ENCODE results near the gene SLC22A17.
"Not testable (repeated sequence)": the region's sequence is repeated elsewhere in the genome, so short reads cannot be mapped to it uniquely, and the experiment has no call there.

SLC22A17 gene
- total RNA-seq, result 6.0 to 6.4 reads per million in 2 donors

DNA sequence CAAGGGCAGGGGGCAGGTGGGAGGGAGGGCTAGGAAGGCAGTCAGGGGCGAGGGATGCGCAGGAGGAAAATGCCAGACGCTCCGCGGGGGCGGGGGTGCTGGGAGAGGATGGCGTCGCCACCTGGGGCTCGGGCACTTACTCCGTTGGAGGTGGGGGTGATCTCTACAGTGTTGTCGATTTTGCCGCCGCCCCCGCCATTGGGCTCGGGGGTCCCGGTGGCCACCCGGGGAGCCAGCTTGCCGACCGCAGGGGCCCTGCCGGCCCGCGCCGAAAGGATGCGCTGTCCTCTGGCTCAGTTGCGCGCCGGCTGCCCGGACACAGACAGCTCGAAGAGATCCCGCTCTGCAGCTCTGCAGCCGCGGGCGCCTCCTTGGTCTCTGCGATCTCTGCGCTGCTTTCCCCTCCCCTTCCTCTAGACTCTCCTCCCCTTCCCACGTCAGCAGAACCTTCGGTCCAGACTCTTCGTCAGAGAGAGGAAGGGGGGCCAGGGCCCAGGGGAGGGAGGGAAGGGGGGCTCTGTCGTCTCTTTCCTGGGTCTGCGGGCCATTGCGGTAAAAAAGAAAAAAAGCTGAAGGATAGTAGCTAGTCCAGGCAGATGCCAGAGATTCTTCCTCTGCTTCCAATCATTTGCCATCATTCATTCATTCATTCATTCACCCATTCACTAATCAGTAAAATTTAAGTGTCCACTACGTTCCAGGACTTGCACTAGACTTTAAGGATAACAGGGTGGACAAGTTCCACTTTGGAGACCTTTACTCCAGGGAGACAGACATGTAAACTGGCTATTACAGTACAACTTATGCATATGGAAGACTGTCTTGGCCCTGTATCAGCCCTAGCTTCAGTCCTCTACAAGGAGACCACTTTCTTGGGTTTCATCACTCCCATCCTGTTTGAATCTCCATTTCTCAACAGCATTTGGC is at the start of gene SLC22A17:
SLC22A17 (minus strand) TSS at position 382 of the 927 bp plus-strand sequence.
- DNase-seq, result no peak

DNA sequence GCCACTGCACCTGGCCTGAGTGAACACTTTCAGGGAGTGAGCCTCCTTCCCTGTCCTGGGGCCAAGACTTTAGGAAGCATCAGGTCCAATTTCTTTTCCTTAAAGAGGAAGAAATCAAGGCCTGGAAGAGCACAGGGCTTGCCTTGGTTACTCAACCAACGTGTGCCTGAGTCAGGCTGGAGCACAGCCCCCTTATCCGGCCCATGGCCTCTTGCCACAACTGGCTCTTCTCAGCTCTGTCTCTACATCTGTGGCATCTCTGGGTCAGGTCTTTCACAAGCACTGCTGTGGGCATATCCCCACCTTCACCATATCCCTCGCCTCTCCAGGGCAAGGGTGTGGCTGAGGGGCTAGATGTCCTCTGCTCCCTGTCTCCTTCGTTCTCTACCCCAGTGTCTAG is 48.6 kb upstream of the SLC22A17 start:
- DNase-seq, result no peak

DNA sequence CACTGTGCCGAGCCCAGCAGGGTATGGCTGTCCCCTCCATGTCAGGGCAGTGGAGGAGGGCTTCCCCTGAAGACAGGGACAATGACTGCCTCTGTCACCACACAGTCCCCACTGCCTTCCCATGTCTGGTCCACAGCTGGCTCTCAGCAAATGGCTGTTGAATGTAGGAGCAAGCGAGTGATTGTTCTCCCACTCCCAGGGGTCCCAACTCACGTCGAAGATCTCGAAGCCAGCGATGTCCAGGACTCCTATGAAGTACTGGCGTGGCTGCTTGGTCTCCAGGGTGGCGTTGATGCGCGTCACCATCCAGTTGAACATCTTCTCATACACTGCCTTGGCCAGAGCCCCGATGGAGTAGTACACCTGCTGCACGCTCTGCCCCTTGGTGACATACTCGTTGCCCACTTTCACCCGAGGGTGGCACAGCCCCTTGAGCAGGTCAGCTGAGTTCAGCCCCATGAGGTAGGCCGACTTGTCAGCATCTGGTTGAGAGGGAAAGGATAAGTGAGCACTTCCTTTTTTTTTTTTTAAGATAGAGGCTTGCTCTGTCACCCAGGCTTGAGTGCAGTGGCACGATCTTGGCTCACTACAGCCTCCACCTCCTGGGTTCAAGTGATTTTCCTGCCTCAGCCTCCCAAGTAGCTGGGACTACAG is 47.9 kb upstream of the SLC22A17 start:
- DNase-seq, result not testable (repeated sequence)

DNA sequence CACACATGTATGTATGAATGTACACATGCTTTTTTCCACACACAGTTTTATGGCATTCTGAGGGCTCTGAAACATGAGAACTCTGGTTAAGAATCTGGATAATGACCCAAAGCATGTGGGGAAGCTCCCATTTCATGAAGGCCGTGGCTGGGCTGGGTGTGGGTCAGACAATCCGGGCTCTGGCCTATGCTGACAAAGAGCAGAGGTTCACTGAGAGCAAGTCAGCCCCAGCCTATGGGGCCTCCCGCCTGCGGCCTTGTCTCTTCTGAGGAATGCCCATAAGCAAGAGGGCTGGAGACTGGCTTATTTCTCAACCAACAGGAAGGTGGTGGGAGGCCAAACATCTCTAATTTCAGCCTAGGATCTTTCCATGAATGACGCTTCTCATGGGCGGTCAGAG is 46.9 kb upstream of the SLC22A17 start:
- no peak for DNase-seq

DNA sequence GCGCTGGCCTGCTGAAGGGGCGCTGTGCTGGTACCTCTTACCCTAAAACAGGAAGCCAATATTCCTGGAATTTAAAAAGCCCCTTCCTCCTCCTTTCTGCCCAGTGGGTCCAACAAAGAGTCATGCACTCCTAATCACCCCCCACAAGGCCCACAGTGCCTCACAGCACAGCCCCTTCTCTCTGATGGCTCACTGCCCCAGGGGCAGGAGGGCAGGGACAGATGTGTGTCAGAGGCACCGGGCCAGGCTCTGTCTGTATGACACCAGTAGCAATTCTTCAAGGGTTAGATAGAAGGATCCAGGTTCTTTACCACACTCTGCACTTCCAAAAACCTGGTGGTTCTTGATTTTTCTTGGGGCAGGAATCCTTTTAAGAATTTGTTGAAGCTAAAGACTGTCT is 46.4 kb upstream of the SLC22A17 start:
- no peak for DNase-seq

DNA sequence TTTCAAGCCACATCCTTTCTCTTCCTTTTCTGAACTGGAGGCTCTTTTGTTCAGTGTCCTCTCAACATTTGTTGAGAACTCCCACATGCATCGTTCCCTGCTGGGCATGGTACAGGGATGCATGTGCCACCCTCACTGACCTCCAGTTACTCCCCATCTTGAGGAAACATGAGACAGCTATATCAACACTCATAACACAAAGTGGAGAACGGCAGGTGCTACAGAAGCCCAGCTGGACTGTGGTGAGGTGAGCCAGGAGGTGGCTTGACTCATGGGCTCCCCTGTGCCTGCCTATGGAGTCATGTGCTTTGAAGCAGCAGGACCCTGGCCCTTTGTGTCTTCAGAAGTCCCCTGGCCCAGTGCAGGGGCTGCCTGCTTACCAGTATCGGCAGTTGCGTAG is 45.7 kb upstream of the SLC22A17 start:
- DNase-seq, result no peak

DNA sequence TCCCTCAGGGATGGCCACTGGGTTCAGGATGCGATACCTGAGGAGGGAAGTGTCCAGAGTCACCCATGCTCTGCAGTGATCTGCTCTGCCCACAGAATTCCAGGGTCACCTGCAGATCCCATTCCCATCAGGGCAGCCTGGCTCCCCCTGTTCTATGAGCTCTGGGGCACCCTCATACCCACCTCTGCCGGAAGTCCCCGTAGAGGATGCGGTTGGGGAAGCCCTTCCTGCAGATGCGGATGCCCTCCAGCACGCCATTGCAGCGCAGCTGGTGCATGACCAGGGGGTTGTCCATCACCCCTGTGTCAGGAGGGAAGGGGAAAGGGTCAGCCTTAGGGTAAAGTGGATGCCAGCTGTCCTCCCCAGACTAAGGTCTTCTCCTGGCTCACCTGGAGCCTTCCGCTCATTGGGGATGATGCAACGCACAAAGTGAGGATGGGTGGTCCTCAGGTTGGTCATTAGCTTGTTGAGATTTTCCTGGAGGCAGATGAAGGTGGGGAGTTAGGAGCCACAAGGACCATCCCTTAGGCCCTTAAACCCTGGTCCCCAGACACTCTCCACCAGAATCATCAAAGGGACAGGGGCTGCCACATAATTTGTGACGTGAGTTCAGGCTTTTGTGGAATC is 44.2 kb upstream of the SLC22A17 start:
- DNase-seq, result no peak

DNA sequence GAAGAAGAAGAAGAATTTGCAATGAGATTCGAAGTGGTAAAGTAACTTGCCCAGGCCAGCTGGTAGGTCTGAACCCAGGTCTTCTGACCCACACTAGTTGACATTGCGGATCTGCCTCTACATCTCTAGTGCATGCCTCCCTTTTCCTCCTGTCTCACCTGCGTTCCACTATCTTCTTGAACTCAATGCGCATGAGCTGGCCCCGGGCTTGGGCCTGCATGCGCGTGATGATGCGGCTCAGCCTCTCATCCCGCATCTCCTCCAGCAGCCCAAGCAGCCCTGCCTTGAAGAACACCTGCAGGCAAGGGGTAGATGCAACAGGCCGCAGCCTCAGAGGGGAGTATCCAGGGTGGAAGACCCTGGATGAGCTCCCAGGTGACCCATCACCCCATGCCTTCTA is 43.4 kb upstream of the SLC22A17 start:
- DNase-seq, result no peak

DNA sequence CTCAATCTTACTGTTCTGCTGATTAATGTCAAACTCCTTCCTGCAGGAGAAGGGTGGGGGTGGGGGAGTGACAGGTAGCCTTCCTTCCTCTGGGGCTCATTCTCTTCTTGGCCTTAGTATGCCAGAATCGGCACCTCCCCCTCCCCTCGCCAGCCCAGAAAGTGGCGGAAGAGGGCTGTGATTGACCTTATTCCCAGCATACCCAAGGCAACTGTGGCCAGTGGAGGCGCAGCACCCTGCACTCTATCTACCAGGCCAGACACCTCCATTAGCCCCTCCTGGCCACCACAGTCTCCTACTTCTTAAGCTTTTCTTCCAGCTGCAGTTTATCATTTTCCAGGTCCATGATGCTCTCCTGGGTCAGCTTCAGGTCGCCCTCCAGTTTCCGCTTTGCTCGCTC is 39.9 kb upstream of the SLC22A17 start:
- DNase-seq, result no peak

DNA sequence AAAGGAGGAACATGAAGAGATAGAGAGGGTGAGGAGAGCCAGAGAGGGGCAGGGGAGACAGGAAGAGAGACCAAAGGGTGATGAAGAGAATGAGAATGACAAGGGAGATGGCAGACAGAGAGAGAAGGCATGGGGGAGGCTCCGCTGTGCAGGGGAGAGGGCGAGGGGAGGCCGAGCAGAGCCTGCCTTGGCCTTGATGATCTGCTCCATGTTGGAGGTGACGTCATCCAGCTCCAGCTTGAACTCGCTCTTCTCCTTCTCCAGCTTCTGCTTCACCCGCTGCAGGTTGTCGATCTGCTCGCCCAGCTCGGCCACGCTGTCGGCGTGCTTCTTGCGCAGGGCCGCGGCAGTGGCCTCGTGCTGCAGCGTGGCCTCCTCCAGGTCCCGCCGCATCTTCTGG is 37.2 kb upstream of the SLC22A17 start:
- DNase-seq, result not testable (repeated sequence)

DNA sequence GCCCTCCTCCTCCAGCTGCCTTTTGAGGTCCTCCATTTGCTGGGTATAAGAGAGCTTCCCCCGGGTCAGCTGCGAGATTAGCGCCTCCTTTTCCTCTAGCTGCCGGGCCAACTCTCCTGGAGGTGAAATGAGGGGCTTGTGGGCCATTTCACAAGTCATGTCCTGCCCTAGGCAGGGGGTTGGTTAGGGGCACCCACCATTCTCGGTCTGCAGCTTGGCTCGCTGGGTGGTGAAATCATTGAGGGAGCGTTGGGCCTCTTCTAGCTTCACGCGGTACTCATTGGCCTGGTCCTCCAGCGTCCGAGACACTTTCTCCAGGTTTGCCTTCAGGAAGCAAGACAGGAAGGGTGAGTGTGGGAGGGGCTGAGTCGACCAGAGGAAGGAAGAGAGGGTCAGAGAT is 36.7 kb upstream of the SLC22A17 start:
- DNase-seq, result no peak

DNA sequence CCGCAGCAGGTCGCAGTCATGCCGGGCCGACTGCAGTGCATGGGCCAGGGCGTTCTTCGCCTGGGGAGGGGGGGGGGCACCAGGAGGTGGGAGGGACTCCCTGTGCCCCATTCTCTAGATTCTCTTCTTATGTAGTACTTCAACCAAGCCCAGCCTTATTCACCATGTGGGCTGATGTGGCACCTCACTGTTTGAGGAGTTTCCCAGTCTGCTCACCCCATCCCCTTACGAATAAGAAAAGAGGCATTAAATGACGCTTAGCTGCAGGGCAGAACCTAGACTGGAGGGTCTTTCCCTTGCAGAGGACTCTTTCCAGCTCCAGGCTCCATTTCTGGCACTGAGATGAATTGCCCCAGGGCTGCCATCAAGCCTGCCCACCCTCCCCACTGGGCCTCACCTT is 36.3 kb upstream of the SLC22A17 start:
- no peak for DNase-seq

DNA sequence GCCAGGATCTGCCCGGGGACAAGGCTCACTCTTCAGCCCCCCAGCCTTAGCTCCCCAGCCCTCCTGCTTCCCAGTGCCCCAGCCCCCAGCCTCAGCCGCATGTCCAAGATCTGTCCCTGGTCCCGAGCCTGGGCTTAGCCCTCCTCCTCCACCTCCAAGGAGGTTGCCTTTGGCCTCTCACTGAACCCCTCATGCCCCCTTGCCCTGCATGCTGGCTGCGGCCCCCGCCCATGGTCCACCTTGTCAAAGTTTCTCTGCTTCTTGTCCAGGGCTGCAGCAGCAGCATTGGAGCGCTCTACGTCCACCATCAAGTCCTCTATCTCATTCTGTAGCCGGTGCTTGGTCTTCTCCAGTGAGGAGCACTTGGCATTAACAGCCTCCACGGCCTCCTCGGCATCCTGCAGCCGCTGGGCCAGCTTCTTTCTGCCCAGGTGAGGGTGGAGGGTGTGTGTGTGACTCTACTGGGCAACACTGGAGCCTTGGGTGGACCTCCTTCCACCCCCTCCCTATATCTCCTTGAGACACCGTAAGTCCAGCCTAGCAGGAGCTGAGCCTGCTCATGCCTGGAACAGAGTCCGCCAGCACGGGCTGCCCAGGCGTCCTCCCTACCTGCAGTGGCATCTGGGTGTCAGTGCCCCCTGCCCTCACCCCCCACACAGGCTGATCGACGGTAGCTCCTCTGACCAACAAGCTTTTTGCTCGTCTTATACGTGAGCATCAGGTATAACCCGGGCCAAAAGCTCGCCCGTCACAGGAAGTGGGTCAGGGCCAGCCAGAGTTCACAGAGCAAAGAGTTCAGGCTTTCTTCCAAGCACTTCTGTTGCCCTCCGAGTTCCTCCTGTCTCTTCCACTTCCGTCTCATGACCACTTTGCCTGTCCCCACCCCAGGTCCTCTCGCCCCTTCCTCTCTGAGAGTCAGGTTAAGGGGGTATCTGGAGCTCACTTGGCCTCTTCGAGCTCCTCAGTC is 35.5 kb upstream of the SLC22A17 start:
- DNase-seq, result no peak

DNA sequence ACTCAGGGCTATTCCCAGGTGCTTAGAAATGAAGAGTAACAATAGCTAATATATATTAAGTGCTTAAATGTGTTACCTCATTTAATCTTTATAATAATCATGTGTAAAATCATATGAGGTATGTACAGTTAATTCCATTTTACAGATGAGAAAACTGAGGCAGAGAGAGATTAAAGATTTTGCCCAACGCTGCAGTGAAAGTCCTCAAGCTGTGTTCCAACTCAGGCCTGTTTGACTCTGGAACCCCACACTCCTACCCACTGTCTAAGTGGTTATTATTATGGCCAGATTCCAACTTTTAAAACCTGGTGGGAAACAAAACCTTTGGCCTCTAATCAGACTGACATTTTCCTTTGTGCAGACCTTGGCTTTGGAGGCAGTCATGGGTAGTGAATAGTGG is 34.3 kb upstream of the SLC22A17 start:
- DNase-seq, result no peak

DNA sequence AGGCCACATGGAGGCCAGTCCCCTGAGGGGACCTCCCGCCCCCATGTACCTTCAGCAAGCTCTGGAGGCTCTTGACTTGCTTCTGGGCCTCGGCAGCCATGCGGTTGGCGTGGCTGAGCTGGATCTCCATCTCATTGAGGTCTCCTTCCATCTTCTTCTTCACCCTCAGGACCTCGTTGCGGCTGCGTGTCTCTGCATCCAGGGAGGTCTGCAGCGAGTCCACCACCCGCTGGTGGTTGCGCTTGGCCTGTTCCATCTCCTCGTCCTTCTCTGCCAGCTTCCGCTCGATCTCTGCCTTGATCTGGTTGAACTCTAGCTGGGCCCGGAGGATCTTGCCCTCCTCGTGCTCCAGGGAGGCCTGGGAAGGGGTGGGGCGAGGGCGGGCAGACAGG is 33.6 kb upstream of the SLC22A17 start:
- DNase-seq, result not testable (repeated sequence)

DNA sequence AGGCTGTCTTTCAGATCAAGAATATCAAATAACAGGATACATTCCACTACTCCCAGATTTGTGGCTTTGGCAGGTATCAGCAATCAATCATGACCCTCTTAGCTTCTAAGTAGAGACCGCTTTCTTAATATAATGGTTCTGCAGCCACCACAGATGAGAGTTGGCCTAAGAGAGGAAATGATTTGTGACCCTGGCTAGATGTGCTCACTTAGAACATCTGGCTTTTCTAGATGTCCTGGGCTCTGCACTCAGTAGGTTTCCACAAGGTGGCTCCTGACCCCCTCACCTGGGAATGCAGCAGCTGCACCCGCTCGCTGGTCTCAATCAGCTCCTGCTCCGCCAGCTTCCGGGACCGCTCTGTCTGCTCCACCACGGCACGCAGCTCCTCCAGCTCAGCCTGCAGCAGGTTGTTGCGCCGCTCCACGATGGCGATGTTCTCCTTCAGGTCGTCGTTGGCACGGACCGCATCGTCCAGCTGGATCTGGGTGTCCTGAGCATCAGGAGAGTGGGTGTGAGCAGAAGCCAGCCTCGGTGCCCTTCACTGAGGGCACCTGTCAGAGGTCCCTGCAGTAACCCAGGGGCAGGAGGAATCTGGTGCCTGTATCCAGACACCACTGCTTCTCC is 33.1 kb upstream of the SLC22A17 start:
- DNase-seq, result no peak

DNA sequence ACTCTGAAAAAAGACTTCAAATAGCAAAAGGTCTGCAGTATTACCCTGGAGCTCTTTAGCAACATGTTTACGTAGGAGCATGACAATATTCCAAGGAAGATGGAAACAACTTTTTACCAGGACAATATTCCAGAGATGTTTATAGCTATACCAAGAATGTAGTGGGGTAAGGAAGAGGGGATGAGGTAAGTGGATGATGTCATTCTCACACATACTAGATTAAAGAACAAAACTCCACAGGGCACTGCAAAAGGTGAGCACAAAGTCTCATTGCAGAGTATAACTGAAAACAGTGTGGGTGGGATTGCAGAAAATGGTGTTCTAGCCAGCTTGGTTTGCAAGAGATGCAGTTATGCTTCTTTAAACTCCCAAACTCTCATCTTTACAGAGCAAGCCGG is 32.6 kb upstream of the SLC22A17 start:
- no peak for DNase-seq

DNA sequence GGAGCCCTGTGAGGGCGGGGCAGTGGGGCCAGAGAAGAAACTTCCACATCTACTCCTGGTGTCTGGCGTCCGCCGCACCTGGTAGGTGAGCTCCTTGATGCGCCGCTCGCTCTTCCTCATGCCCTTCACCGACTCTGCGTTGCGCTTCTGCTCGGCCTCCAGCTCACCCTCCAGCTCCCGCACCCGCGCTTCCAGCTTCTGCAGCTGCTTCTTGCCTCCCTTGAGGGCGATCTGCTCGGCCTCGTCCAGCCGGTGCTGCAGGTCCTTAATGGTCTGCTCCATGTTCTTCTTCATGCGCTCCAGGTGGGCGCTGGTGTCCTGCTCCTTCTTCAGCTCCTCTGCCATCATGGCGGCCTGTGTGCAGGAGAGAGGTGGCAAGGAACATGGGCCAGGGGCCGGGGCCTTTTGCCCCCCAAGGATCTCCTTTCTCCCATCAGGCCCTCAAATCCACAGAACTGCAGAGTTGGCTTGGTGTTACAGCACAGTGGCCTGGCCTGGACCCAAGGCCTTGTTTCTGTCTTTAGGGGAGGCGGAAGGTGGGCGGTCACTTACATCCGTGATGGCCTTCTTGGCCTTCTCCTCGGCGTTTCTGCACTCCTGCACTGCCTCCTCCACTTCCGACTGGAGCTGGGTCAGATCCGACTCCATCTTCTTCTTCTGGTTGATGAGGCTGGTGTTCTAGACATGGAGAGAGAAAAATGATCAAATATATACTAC is 31.8 kb upstream of the SLC22A17 start:
- no peak for DNase-seq

DNA sequence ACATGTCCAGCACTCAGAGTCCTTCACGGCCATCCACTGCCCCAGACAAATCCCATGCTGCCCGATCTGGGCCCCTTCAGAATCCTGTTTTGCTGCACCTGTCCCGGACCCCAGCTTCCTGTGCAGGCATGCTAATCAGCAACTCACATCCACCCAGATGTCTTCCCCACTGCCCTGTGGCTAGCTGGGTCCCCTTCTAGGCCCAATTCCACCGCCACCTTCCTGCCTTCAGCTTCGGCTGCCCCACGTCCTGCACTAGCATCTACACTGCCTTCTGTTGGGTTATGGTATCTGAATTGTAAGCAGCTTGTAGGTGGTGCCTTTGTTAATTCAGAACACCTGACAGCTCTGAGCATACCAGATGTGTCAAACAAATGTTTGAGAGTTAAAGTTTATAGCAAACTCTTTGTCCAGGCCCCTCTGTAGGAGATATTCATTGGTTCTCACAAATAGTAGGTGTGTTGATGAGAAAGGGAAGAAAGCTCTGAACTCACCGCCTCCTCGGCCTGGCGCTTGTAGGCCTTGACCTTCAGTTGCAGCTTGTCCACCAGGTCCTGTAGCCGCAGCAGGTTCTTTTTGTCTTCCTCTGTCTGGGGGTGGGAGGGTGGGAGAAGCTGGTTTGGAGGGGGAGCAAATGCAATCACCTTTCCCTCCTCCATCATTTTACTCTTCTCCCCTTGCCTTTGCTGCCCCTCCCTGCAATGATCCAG is 30.2 kb upstream of the SLC22A17 start:
- no peak for DNase-seq

DNA sequence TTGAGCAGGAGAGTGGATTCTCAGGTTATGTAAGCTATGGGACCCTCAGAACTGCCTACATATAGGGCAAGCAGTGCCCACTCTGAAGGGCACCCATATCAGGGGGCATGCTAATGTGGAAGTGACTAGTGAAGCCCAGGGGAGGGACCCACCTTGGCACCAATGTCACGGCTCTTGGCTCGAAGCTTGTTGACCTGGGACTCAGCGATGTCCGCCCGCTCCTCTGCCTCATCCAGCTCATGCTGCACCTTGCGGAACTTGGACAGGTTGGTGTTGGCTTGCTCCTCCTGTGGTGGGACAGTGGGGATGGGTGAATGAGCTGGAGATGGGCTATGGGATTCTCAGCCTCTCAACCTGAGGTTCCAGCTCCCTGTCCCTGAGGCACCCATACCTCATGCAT is 29.6 kb upstream of the SLC22A17 start:
- no peak for DNase-seq

DNA sequence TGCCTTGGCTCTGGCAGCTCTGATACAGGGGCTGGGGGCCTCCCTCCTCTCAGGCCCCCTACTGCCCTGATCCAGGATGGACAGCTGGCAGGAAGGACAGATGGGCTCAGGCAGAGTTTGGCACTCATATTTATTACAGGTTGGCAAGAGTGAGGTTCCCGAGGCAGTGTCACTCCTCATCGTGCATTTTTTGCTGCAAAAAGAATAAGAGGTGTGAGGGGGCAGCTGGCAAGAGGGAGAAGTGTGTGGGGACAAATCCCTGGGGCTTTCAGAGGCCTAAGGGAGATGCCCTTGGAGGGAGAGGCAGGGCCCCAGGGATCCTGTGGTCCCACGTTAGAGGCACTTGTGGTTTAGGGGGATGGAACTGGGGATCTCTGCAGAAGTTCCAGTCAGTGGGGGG is 29.2 kb upstream of the SLC22A17 start:
- no peak for DNase-seq

All from activated gamma-delta T cell (primary cell).